RWPE2 (cell line): ENCODE results near the gene IL10.
A peak's percentile ranks its signal among the peaks of the same experiment; 100 is the strongest.

ENCODE experiments used
- ATAC-seq: fragments of 200-7000 bp; cut with Tn5 transposase; 3 replicates; pipeline ENCODE4 v1.9.1; 2021; ENCODE audit warnings: low read depth
- DNase-seq: peaks from one replicate; pipeline ENCODE4 v3.0.0-alpha.2; 2020; ENCODE audit warnings: low spot score
- H3K27ac ChIP-seq: fragments of 450-650 bp; 2 replicates; pipeline ENCODE4 v1.5.1; 2017; ENCODE audit warnings: mild to moderate bottlenecking; ENCODE audit not compliant: poor library complexity, severe bottlenecking
- H3K27me3 ChIP-seq: fragments of 250-450 bp; sonication (Bioruptor Pico); 2 replicates; pipeline ENCODE4 v1.5.1; 2021; ENCODE audit warnings: mild to moderate bottlenecking, moderate library complexity; ENCODE audit not compliant: insufficient read depth, poor library complexity, severe bottlenecking
- H3K36me3 ChIP-seq: fragments of 250-450 bp; sonication (Bioruptor Pico); 2 replicates; pipeline ENCODE4 v1.5.1; 2020; ENCODE audit warnings: low read depth, mild to moderate bottlenecking, moderate library complexity
- H3K4me1 ChIP-seq: fragments of 250-450 bp; sonication (Bioruptor Pico); 2 replicates; pipeline ENCODE4 v1.5.1; 2021; ENCODE audit warnings: mild to moderate bottlenecking, moderate library complexity; ENCODE audit not compliant: insufficient read depth, poor library complexity, severe bottlenecking
- H3K4me3 ChIP-seq: fragments of 250-450 bp; sonication (Bioruptor Pico); 2 replicates; pipeline ENCODE4 v1.5.1; 2021; ENCODE audit warnings: mild to moderate bottlenecking, moderate library complexity; ENCODE audit not compliant: severe bottlenecking
- H3K9me3 ChIP-seq: fragments of 250-450 bp; sonication (Bioruptor Pico); 2 replicates; pipeline ENCODE4 v1.5.1; 2021; ENCODE audit warnings: mild to moderate bottlenecking, moderate library complexity; ENCODE audit not compliant: severe bottlenecking
- CTCF ChIP-seq: fragments of 450-650 bp; IDR thresholded peaks from one replicate; pipeline ENCODE4 v1.5.1; 2017; ENCODE audit warnings: mild to moderate bottlenecking, moderate library complexity; ENCODE audit not compliant: poor library complexity, severe bottlenecking

The IL10 gene

GRCh38 chr1:206741142-206741701 lies 31.1 kb downstream of the IL10 start:
- Histone ChIP-seq H3K4me3 (no peak overlapping the region), H3K27me3 (no peaks in the 10 kb centered on the region), H3K36me3 (no peaks in the 10 kb centered on the region), H3K27ac (no peak overlapping the region), H3K4me1 (peaks cover 3% of the 10 kb centered on the region), H3K9me3 (no peaks in the 10 kb centered on the region)
- no peak for TF ChIP-seq CTCF
- DNase-seq: no peak
- ATAC-seq: no peak

GRCh38 chr1:206739411-206740076 lies 32.8 kb downstream of the IL10 start:
- Histone ChIP-seq H3K4me1 (peaks cover 3% of the 10 kb centered on the region), H3K27me3 (no peaks in the 10 kb centered on the region), H3K36me3 (peaks cover 9% of the 10 kb centered on the region; the same call in 1 of the 2 replicates), H3K9me3 (no peaks in the 10 kb centered on the region), H3K27ac (no peak overlapping the region), H3K4me3 (no peak overlapping the region)
- ATAC-seq (peak; percentile 52), DNase-seq (no peak)
- no peak for TF ChIP-seq CTCF

GRCh38 chr1:206738370-206739366 lies 33.6 kb downstream of the IL10 start:
- H3K9me3 ChIP-seq: no peaks in the 10 kb centered on the region
- peak; percentile 49; the same call in 2 of the 3 replicates for ATAC-seq
- peaks cover 3% of the 10 kb centered on the region for H3K4me1 ChIP-seq
- DNase-seq: no peak
- H3K4me3 ChIP-seq: no peak overlapping the region
- H3K27me3 ChIP-seq: no peaks in the 10 kb centered on the region
- peaks cover 15% of the 10 kb centered on the region; the same call in 1 of the 2 replicates for H3K36me3 ChIP-seq
- H3K27ac ChIP-seq: no peak overlapping the region
- TF ChIP-seq CTCF: peak; percentile 66

GRCh38 chr1:206737729-206738201 lies 34.5 kb downstream of the IL10 start:
- H3K27ac ChIP-seq: no peak overlapping the region
- H3K9me3 ChIP-seq: no peaks in the 10 kb centered on the region
- no peaks in the 10 kb centered on the region for H3K27me3 ChIP-seq
- peaks cover 19% of the 10 kb centered on the region for H3K36me3 ChIP-seq
- no peak for DNase-seq
- H3K4me1 ChIP-seq: peaks cover 3% of the 10 kb centered on the region
- no peak overlapping the region for H3K4me3 ChIP-seq
- TF ChIP-seq CTCF: no peak
- ATAC-seq: peak; percentile 15; the same call in 1 of the 3 replicates
